ENCODE measurements around the gene PTPN11. TPM values are rescaled to one million over a fixed set of nuclear protein-coding genes. Genes with fewer than 3 reads are reported as not detected.

PTPN11 gene
- total RNA-seq, 3 donors from 2014 or later, result 53.5 to 118 (median 70.7) TPM

DNA sequence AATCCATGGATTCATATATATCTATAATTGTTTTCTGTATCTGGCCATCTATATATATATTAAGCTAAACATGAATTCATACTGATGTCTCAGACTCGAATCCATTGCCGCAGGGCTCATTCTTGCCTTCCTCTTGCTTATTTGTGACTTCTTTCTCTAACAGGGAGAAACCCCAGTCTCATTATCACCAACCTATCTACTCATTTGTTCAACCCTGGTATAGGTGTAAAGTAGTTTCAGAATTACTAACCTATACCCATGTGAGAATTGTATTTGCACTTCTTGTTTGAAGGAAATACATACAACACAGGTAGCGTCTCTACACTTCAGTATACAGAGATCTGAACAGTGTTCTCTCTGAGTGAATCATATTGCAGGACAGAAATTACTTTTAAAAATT is 77.7 kb downstream of the PTPN11 start:
- no peaks in the 10 kb centered on the region for H3K9me3 ChIP-seq
- H3K4me3 ChIP-seq, result no peak overlapping the region
- intact Hi-C loops (cut with DNase I, micrococcal nuclease), result no loop called here
- no peak for ATAC-seq
- no peak for DNase-seq
- TF ChIP-seq, protein P1, sequence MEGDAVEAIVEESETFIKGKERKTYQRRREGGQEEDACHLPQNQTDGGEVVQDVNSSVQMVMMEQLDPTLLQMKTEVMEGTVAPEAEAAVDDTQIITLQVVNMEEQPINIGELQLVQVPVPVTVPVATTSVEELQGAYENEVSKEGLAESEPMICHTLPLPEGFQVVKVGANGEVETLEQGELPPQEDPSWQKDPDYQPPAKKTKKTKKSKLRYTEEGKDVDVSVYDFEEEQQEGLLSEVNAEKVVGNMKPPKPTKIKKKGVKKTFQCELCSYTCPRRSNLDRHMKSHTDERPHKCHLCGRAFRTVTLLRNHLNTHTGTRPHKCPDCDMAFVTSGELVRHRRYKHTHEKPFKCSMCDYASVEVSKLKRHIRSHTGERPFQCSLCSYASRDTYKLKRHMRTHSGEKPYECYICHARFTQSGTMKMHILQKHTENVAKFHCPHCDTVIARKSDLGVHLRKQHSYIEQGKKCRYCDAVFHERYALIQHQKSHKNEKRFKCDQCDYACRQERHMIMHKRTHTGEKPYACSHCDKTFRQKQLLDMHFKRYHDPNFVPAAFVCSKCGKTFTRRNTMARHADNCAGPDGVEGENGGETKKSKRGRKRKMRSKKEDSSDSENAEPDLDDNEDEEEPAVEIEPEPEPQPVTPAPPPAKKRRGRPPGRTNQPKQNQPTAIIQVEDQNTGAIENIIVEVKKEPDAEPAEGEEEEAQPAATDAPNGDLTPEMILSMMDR (IDR thresholded peaks at IDR 0.05), result no peak
- no peaks in the 10 kb centered on the region for H3K4me1 ChIP-seq (ENCODE audit: low read depth)
- no peaks in the 10 kb centered on the region for H3K36me3 ChIP-seq (ENCODE audit: low read depth)

DNA sequence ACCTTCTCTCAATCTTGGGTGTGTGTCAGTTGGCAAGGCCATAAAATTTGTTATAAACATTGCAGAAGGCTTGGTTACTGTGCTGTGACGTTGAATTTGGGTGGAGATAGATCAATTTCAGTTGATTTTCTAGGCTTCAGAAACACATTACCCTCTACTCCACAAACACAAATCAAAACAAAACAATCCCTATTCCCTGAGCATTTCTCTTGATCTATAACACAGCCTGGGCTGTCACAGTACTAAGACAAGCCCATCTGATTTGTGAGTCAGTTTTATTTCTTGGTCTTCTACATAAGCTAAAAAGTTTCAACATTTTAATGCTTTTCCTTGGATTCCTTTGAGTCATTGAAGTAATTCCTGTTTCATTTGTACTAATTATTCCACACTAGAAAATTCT is 79.8 kb downstream of the PTPN11 start:
- no peak for ATAC-seq
- intact Hi-C loops (cut with DNase I, micrococcal nuclease), result no loop called here
- no peaks in the 10 kb centered on the region for H3K36me3 ChIP-seq (ENCODE audit: low read depth)
- TF ChIP-seq, protein P1 (IDR thresholded peaks at IDR 0.05), result no peak
- H3K4me3 ChIP-seq, result no peak overlapping the region
- H3K4me1 ChIP-seq (ENCODE audit: low read depth), result no peaks in the 10 kb centered on the region
- H3K9me3 ChIP-seq, result no peaks in the 10 kb centered on the region
- DNase-seq, result no peak

GRCh38 chr12:112503512-112503911 is 84.8 kb downstream of the PTPN11 start:
- Histone ChIP-seq H3K36me3 (ENCODE audit: low read depth) (peaks cover 8% of the 10 kb centered on the region), H3K9me3 (no peaks in the 10 kb centered on the region), H3K4me3 (no peak overlapping the region), H3K4me1 (ENCODE audit: low read depth) (no peaks in the 10 kb centered on the region)
- no peak for ATAC-seq
- DNase-seq, result no peak
- TF ChIP-seq, protein P1 (IDR thresholded peaks at IDR 0.05), result no peak
- intact Hi-C loops (cut with DNase I, micrococcal nuclease), result no loop called here

DNA sequence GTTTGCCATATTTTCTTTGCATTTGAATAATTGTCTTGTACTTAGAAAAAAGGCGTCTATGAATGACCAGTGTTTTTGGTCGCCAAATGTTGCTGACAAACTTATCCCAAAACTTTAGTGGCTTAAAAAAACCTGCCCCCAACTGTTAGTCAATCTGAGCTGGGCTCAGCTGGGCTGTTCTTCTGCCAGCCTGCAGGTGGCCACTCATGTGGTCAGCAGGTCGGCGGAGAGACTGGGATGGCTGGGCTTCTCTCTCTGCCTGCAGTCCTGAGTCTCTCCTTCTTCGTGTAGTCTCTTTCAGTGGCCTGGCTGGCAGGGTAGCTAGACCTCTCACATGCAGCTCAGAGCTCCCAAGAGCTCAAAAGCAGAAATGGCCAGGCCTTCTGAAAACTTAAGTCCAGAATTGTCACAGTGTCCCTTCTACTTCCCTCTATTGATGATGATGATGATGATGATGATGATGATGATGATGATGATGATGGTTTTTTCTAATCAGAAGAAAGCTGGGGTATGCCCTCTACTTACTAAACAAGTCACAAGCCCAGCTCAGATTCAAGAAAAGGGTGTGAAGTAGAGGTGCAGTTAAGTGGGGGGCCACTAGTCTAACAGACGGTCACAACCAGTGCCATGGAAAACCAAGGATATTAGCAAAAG is 87.9 kb downstream of the PTPN11 start:
- no peak for DNase-seq
- TF ChIP-seq, protein P1 (IDR thresholded peaks at IDR 0.05), result no peak
- Histone ChIP-seq H3K9me3 (no peaks in the 10 kb centered on the region), H3K36me3 (ENCODE audit: low read depth) (peaks cover 8% of the 10 kb centered on the region), H3K4me3 (no peak overlapping the region), H3K4me1 (ENCODE audit: low read depth) (no peaks in the 10 kb centered on the region)
- intact Hi-C loops (cut with DNase I, micrococcal nuclease), result no loop called here
- no peak for ATAC-seq

DNA sequence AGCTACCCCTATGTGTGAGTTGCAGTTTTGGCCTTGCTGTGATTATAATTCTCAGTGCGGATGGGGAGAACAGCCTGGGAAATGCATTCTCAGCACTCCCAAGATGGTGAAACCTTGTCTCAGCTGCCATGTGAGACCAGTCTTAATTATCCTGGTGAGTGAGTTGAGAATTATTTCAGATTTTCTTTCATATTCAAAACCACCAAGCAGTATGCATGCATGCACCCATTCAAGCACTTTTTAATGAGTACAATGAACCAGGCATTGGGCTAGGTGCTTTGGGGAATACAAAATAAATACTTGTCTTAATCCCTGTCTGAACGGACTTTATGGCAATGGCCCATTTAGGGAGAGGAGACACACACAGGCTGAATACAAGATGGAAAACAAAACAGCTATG is 94.7 kb downstream of the PTPN11 start:
- Histone ChIP-seq H3K9me3 (no peaks in the 10 kb centered on the region), H3K4me1 (ENCODE audit: low read depth) (no peaks in the 10 kb centered on the region), H3K36me3 (ENCODE audit: low read depth) (no peaks in the 10 kb centered on the region), H3K4me3 (no peak overlapping the region)
- intact Hi-C loops (cut with DNase I, micrococcal nuclease), result no loop called here
- DNase-seq (no peak), ATAC-seq (no peak)
- TF ChIP-seq, protein P1 (IDR thresholded peaks at IDR 0.05), result no peak

DNA sequence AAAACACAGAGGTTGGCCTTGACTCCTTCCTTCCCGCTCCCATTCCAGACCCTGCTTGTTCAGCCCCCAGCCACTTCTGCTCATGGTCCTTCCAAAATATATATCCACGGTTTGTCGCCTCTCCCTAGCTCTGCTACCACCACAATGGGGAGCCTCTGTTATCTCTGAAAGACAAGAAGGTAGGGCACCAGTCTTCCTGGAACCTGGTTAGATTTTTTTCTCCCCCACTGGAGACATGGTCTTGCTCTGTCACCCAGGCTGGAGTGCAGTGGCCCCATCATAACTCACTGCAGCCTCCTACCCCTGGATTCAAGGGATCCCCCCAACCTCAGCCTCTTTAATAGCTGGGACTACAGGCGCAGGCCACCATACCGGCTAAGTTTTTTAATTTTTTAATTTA is 95.7 kb downstream of the PTPN11 start:
- H3K36me3 ChIP-seq (ENCODE audit: low read depth), result no peaks in the 10 kb centered on the region
- no peaks in the 10 kb centered on the region for H3K4me1 ChIP-seq (ENCODE audit: low read depth)
- no peak overlapping the region for H3K4me3 ChIP-seq
- H3K9me3 ChIP-seq, result no peaks in the 10 kb centered on the region
- TF ChIP-seq, protein P1 (IDR thresholded peaks at IDR 0.05), result no peak
- DNase-seq, result no peak
- ATAC-seq, result no peak
- intact Hi-C loops (cut with DNase I, micrococcal nuclease), result no loop called here
